ENCODE data around the gene CCDC179.

DNA sequence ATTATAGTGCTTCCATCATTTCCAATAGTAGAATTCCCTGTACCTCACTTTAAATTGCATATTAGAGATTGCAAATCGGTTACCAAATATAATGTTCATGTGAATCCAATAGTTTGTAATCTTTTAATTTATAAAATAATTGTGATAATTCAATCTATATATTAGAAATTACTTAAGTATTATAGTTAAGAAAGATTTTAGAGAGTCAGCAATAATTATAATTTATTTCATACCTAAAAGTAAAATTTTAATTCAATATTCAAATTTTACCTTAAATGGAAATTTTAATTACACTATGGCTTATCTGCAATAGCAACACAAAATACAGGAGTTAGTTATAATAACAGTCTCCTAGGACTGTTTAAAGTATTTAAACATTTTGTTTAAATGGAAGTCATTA, 13.5 kb downstream of the CCDC179 start:
- TF ChIP-seq CTCF (IDR thresholded peaks at IDR 0.05) (no peak), POLR2AphosphoS5 (IDR thresholded peaks at IDR 0.05) (no peak), POLR2A (IDR thresholded peaks at IDR 0.05) (no peak)
